PC-3 (cell line): ENCODE measurements around the gene CLN6.

Source experiments
- CTCF ChIP-seq: fragments of 300-600 bp; sonication (generic); conservative IDR thresholded peaks from 2 replicates; pipeline ENCODE4 v1.5.1; 2017; ENCODE audit warnings: antibody characterized with exemption, low read depth, mild to moderate bottlenecking, low read length
- EZH2 ChIP-seq: fragments of 300-600 bp; sonication (generic); IDR thresholded peaks from one replicate; pipeline ENCODE4 v1.6.1; 2017; ENCODE audit warnings: antibody characterized with exemption, mild to moderate bottlenecking, low read length; ENCODE audit not compliant: unreplicated experiment

- TF ChIP-seq CTCF, result no peak
- no peak for TF ChIP-seq EZH2
These were observed 36.6 kb downstream of the CLN6 start for GRCh38 chr15:68192804-68193486.
